Ishikawa (cell line): ENCODE results near the gene SCAMP3.

Experiments used
- CEBPB ChIP-seq: IDR thresholded peaks from 2 replicates; pipeline ENCODE4 v1.6.1; 2012
- CREB1 ChIP-seq: IDR thresholded peaks from 2 replicates; pipeline ENCODE4 v1.6.1; 2012; ENCODE audit warnings: low read depth
- EP300 ChIP-seq: IDR thresholded peaks from 2 replicates; pipeline ENCODE4 v1.6.1; 2012; ENCODE audit warnings: borderline replicate concordance
- FOXM1 ChIP-seq: IDR thresholded peaks from 2 replicates; pipeline ENCODE4 v1.6.1; 2012; ENCODE audit warnings: low read depth, borderline replicate concordance
- MAX ChIP-seq: IDR thresholded peaks from 2 replicates; pipeline ENCODE4 v1.6.1; 2012
- RAD21 ChIP-seq: IDR thresholded peaks from 2 replicates; pipeline ENCODE4 v1.6.1; 2012; ENCODE audit warnings: low read depth
- REST ChIP-seq: IDR thresholded peaks from 2 replicates; pipeline ENCODE4 v1.6.1; 2012; ENCODE audit warnings: low read depth, mild to moderate bottlenecking
- TAF1 ChIP-seq: IDR thresholded peaks from 2 replicates; pipeline ENCODE4 v1.6.1; 2012; ENCODE audit warnings: low read depth, mild to moderate bottlenecking
- TCF12 ChIP-seq: IDR thresholded peaks from 2 replicates; pipeline ENCODE4 v1.6.1; 2012; ENCODE audit warnings: low read depth
- TEAD4 ChIP-seq: IDR thresholded peaks from 2 replicates; pipeline ENCODE4 v1.6.1; 2012
- USF1 ChIP-seq: IDR thresholded peaks from 2 replicates; pipeline ENCODE4 v1.6.1; 2012
- YY1 ChIP-seq: IDR thresholded peaks from 2 replicates; pipeline ENCODE4 v1.6.1; 2012; ENCODE audit warnings: low read depth
- ZBTB7A ChIP-seq: IDR thresholded peaks from 2 replicates; pipeline ENCODE4 v1.6.1; 2012; ENCODE audit warnings: low read depth

GRCh38 chr1:155241069-155241679 is 21.0 kb downstream of the SCAMP3 start:
- TF ChIP-seq YY1: peak; percentile 99
- peak; percentile 44; the same call in 1 of the 2 replicates for TF ChIP-seq EP300
- no peak for TF ChIP-seq REST
- no peak for TF ChIP-seq RAD21
- TF ChIP-seq ZBTB7A: no peak
- no peak for TF ChIP-seq TCF12
- TF ChIP-seq TAF1: no peak
- peak; percentile 12; the same call in 1 of the 2 replicates for TF ChIP-seq TEAD4
- no peak for TF ChIP-seq CREB1
- no peak for TF ChIP-seq FOXM1
- TF ChIP-seq CEBPB: peak; percentile 51; the same call in 1 of the 2 replicates
- peak; percentile 41; the same call in 1 of the 2 replicates for TF ChIP-seq MAX
- TF ChIP-seq USF1: peak; percentile 100
